Upper lobe of left lung (tissue), 4 donors: ENCODE data around the gene NPY4R2.
"Not testable (repeated sequence)": the region's sequence is repeated elsewhere in the genome, so short reads cannot be mapped to it uniquely, and the experiment has no call there.

Experiments used
- EP300 ChIP-seq, 4 donors: sonication (generic); formaldehyde crosslinking; IDR thresholded peaks; one replicate each; pipeline ENCODE4 v1.5.1; 2017; ENCODE audit warnings: antibody characterized with exemption in 4 of 4, control low read depth in 2 of 4
- POLR2A ChIP-seq, 4 donors: fragments of 450-650 bp; IDR thresholded peaks; one replicate each; pipeline ENCODE4 v1.5.1; 2016 to 2017; ENCODE audit warnings: antibody characterized with exemption in 4 of 4, mild to moderate bottlenecking in 2 of 4
- POLR2AphosphoS5 ChIP-seq, 2 donors: sonication (generic); formaldehyde crosslinking; IDR thresholded peaks; one replicate each; pipeline ENCODE4 v1.5.1; 2017; ENCODE audit warnings: antibody characterized with exemption in 2 of 2
- TF ChIP-seq, protein P1 (sequence below), 6 experiments: fragments of 450-650 bp in 4 of 6; fragments of 200-600 bp in 2 of 6; sonication (generic) in 2 of 6; IDR thresholded peaks; one replicate each; pipeline ENCODE4 v1.5.1; 2016 to 2019; ENCODE audit warnings: antibody characterized with exemption in 6 of 6

DNA sequence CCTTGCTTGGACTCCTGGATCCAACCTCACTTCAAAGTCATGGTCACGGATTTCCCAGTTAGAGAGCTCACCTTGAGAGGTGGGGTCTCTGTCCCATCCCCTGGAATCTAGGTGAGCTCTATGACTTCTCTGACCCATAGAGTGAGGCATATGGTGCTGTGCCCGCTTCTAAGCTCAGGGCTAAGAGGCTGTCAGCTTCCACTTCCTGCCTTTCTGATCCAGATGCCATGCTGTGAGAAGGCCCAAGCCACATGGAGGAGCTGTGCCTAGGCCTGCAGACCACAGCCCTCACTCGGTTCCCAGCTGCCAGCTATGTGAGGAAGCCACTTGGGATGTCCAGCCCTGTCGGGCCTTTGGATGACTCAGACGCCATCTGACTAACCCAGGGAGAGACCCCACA lies 41.2 kb downstream of the NPY4R2 start:
- not testable (repeated sequence) for TF ChIP-seq EP300, POLR2A, POLR2AphosphoS5 (IDR thresholded peaks at IDR 0.05)
- TF ChIP-seq, protein P1, sequence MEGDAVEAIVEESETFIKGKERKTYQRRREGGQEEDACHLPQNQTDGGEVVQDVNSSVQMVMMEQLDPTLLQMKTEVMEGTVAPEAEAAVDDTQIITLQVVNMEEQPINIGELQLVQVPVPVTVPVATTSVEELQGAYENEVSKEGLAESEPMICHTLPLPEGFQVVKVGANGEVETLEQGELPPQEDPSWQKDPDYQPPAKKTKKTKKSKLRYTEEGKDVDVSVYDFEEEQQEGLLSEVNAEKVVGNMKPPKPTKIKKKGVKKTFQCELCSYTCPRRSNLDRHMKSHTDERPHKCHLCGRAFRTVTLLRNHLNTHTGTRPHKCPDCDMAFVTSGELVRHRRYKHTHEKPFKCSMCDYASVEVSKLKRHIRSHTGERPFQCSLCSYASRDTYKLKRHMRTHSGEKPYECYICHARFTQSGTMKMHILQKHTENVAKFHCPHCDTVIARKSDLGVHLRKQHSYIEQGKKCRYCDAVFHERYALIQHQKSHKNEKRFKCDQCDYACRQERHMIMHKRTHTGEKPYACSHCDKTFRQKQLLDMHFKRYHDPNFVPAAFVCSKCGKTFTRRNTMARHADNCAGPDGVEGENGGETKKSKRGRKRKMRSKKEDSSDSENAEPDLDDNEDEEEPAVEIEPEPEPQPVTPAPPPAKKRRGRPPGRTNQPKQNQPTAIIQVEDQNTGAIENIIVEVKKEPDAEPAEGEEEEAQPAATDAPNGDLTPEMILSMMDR (IDR thresholded peaks at IDR 0.05) = not testable (repeated sequence)
